Thymus (tissue), 11 donors: ENCODE measurements around the gene ASPG. TPM values are rescaled to one million over a fixed set of nuclear protein-coding genes. Genes with fewer than 3 reads are reported as not detected.

Source experiments
- DNase-seq, 9 donors: peaks; one replicate each; pipeline ENCODE4 v3.0.0-alpha.2; 2013; ENCODE audit warnings: low spot score in 9 of 9, low read depth in 6 of 9, missing footprints in 1 of 9
- H3K27ac ChIP-seq, 2 donors: one replicate each; pipeline ENCODE4 v1.5.1; 2013; ENCODE audit warnings: control low read depth in 1 of 2, low read depth in 1 of 2, low read length in 1 of 2, mild to moderate bottlenecking in 1 of 2, moderate library complexity in 1 of 2
- H3K27me3 ChIP-seq, 2 donors: one replicate each; pipeline ENCODE4 v1.5.1; 2013; ENCODE audit warnings: low read length in 1 of 2; ENCODE audit not compliant: control insufficient read depth in 2 of 2, insufficient read depth in 1 of 2
- H3K36me3 ChIP-seq, 2 donors: one replicate each; pipeline ENCODE4 v1.5.1; 2013; ENCODE audit warnings: low read length in 1 of 2, mild to moderate bottlenecking in 1 of 2, moderate library complexity in 1 of 2; ENCODE audit not compliant: control insufficient read depth in 2 of 2, insufficient read depth in 2 of 2
- H3K4me1 ChIP-seq, 2 donors: one replicate each; pipeline ENCODE4 v1.5.1; 2013; ENCODE audit warnings: low read length in 2 of 2; ENCODE audit not compliant: control insufficient read depth in 2 of 2, insufficient read depth in 2 of 2
- H3K4me3 ChIP-seq, 2 donors: one replicate each; pipeline ENCODE4 v1.5.1; 2013; ENCODE audit warnings: low read length in 2 of 2, control low read depth in 1 of 2, mild to moderate bottlenecking in 1 of 2
- H3K9me3 ChIP-seq, 2 donors: one replicate each; pipeline ENCODE4 v1.5.1; 2013; ENCODE audit warnings: low read length in 1 of 2, mild to moderate bottlenecking in 1 of 2; ENCODE audit not compliant: control insufficient read depth in 2 of 2, insufficient read depth in 1 of 2
- WGBS: extraction: QIAGEN DNeasy Blood & Tissue Kit; methylation state at CpG from one replicate; pipeline ENCODE4 v1.1.7; 2013; 5-methylcytosine and 5-hydroxymethylcytosine counted together
- polyA plus RNA-seq: library from polyadenylated mRNA; stranded (reverse); fragments of 200-250 nt; gene quantifications from one replicate; pipeline ENCODE4 v1.2.3, GENCODE V29; 2013
- total RNA-seq: library from RNA; stranded (reverse); fragments of 120-200 nt; gene quantifications from one replicate; pipeline ENCODE4 v1.2.4, GENCODE V29; 2013
- donor health status: healthy.

Gene ASPG
- total and polyA plus RNA-seq, 2 donors = 0.24 to 5.5 TPM

DNA sequence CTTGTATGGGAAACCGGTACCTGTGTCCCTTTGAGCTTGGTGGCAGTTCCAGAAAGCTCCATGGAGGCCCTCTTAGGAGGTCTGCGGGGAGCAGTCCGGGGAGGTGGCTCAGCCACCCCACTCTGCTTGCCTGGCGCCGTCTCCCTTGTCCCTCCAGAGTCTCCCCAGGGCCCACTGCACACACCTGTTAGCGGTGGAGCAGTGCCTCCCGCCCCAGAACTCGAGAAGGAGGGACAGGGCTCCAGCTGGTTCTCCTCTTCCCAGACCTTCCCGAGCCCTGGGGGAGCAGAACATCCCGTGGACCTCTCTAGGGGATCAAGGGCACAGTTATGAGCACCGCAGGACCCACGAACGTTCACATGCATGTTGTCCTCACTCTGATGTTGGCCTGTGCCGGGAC is 10.8 kb downstream of the ASPG start:
- Histone ChIP-seq H3K4me3 (no peak overlapping the region), H3K27me3 (no peaks in the 10 kb centered on the region), H3K27ac (no peak overlapping the region), H3K36me3 (no peaks in the 10 kb centered on the region), H3K4me1 (no peaks in the 10 kb centered on the region), H3K9me3 (no peaks in the 10 kb centered on the region)
- no peak for DNase-seq
- WGBS = 93% methylated on average over 14 of the region's 14 CpGs

- Histone ChIP-seq H3K27me3 (no peaks in the 10 kb centered on the region), H3K27ac (no peak overlapping the region), H3K9me3 (no peaks in the 10 kb centered on the region), H3K36me3 (no peaks in the 10 kb centered on the region), H3K4me1 (no peaks in the 10 kb centered on the region), H3K4me3 (no peak overlapping the region)
- WGBS = 82% methylated on average over 25 of the region's 25 CpGs
- no peak for DNase-seq
These were observed 11.5 kb downstream of the ASPG start for GRCh38 chr14:104096751-104097700.

- no peaks in the 10 kb centered on the region for H3K27me3 ChIP-seq
- no peak overlapping the region for H3K27ac ChIP-seq
- no peak for DNase-seq
- H3K4me3 ChIP-seq = no peak overlapping the region
- H3K4me1 ChIP-seq = no peaks in the 10 kb centered on the region
- H3K36me3 ChIP-seq = no peaks in the 10 kb centered on the region
- H3K9me3 ChIP-seq = no peaks in the 10 kb centered on the region
- 90% methylated on average over 25 of the region's 25 CpGs for WGBS
These were observed 13.0 kb downstream of the ASPG start for GRCh38 chr14:104098272-104099095.

- no peaks in the 10 kb centered on the region for H3K27me3 ChIP-seq
- no peak overlapping the region for H3K4me3 ChIP-seq
- WGBS = 90% methylated on average over 26 of the region's 26 CpGs
- no peak for DNase-seq
- no peaks in the 10 kb centered on the region for H3K36me3 ChIP-seq
- H3K9me3 ChIP-seq = no peaks in the 10 kb centered on the region
- H3K27ac ChIP-seq = no peak overlapping the region
- no peaks in the 10 kb centered on the region for H3K4me1 ChIP-seq
These were observed 13.9 kb downstream of the ASPG start for GRCh38 chr14:104099096-104100041.

GRCh38 chr14:104100171-104101085 is 14.9 kb downstream of the ASPG start:
- 90% methylated on average over 23 of the region's 23 CpGs for WGBS
- DNase-seq = no peak
- Histone ChIP-seq H3K27me3 (no peaks in the 10 kb centered on the region), H3K4me3 (no peak overlapping the region), H3K36me3 (no peaks in the 10 kb centered on the region), H3K9me3 (no peaks in the 10 kb centered on the region), H3K27ac (no peak overlapping the region), H3K4me1 (no peaks in the 10 kb centered on the region)

DNA sequence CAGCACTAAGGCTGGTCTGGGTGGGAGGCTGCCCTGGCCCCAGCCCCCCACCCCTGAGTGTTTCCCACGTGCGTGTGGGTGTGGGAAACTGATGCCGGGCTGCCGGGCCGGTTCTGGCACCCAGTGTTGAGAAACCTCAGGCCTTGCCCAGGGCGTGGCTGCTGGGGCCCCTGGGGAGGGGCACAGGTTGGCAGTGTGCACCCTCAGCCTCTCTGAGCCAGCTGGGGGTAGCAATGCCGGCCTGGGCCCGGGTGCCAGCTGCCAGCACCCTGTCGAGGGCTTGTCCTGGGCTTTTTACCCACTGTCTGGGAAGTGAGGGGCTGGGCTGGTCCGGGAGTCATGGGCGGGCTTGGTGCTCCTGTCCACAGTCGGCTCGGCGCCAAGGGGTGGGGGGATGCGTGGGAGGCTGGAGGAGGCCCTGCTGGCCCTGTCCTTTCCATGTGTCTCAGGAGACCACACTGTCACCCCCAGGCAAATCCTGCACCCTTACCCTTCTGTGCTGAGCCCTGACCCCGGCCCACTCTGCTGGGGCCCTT is 15.7 kb downstream of the ASPG start:
- H3K36me3 ChIP-seq = no peaks in the 10 kb centered on the region
- H3K9me3 ChIP-seq = no peaks in the 10 kb centered on the region
- no peak overlapping the region for H3K27ac ChIP-seq
- WGBS = 85% methylated on average over 16 of the region's 16 CpGs
- no peak for DNase-seq
- no peak overlapping the region for H3K4me3 ChIP-seq
- H3K27me3 ChIP-seq = no peaks in the 10 kb centered on the region
- H3K4me1 ChIP-seq = no peaks in the 10 kb centered on the region

GRCh38 chr14:104101651-104102281 is 16.3 kb downstream of the ASPG start:
- WGBS = 93% methylated on average over 16 of the region's 16 CpGs
- Histone ChIP-seq H3K27ac (no peak overlapping the region), H3K4me1 (no peaks in the 10 kb centered on the region), H3K36me3 (no peaks in the 10 kb centered on the region), H3K27me3 (no peaks in the 10 kb centered on the region), H3K9me3 (no peaks in the 10 kb centered on the region), H3K4me3 (no peak overlapping the region)
- no peak for DNase-seq
